Right lobe of liver (tissue), 4 donors: ENCODE measurements around the gene SNED1.

Source experiments
- CTCF ChIP-seq, 4 donors: fragments of 200-600 bp in 3 of 4; fragments of 450-650 bp in 1 of 4; IDR thresholded peaks; one replicate each; pipeline versions ENCODE4 v1.5.1 to v1.8.0; 2016 to 2022; ENCODE audit warnings: antibody characterized with exemption in 4 of 4, mild to moderate bottlenecking in 2 of 4
- POLR2A ChIP-seq: fragments of 450-650 bp; IDR thresholded peaks from one replicate; pipeline ENCODE4 v1.6.1; 2017; ENCODE audit warnings: antibody characterized with exemption, mild to moderate bottlenecking
- donor health status: DM: no; HTN: no; CAD: no.
- donor health status: DM: no; HTN: no; CAD: no.
- donor health status: DM: no; HTN: yes; CAD: no.

GRCh38 chr2:241038374-241039180 is 40.2 kb downstream of the SNED1 start:
- no peak for TF ChIP-seq CTCF (IDR thresholded peaks at IDR 0.05)
- TF ChIP-seq POLR2A, result no peak
